WI38 (cell line): ENCODE measurements around the gene KCTD17.
"Not testable (repeated sequence)": the region's sequence is repeated elsewhere in the genome, so short reads cannot be mapped to it uniquely, and the experiment has no call there.

Experiments used
- H3K4me3 ChIP-seq: 2 replicates; pipeline ENCODE4 v1.5.1; 2011; ENCODE audit warnings: low read depth, mild to moderate bottlenecking, control low read depth, low read length
- CTCF ChIP-seq: IDR thresholded peaks from 2 replicates; pipeline ENCODE4 v1.5.1; 2012; ENCODE audit warnings: low read depth, mild to moderate bottlenecking, control low read depth, low read length

Gene KCTD17

GRCh38 chr22:37069319-37069718 is 17.8 kb downstream of the KCTD17 start:
- no peak for TF ChIP-seq CTCF
- H3K4me3 ChIP-seq, result no peak overlapping the region

GRCh38 chr22:37069719-37070118 is 18.2 kb downstream of the KCTD17 start:
- TF ChIP-seq CTCF, result no peak
- H3K4me3 ChIP-seq, result no peak overlapping the region

- no peak overlapping the region for H3K4me3 ChIP-seq
- no peak for TF ChIP-seq CTCF
Observed at GRCh38 chr22:37070334-37070733, 18.8 kb downstream of the KCTD17 start.

- no peak for TF ChIP-seq CTCF
- H3K4me3 ChIP-seq, result no peak overlapping the region
Observed at GRCh38 chr22:37070744-37071143, 19.2 kb downstream of the KCTD17 start.

GRCh38 chr22:37071850-37072592 is 20.5 kb downstream of the KCTD17 start:
- not testable (repeated sequence) for H3K4me3 ChIP-seq

- no peak overlapping the region for H3K4me3 ChIP-seq
- no peak for TF ChIP-seq CTCF
Observed at GRCh38 chr22:37072673-37073072, 21.1 kb downstream of the KCTD17 start.

- TF ChIP-seq CTCF, result no peak
Observed at GRCh38 chr22:37074537-37074936, 23.0 kb downstream of the KCTD17 start.

GRCh38 chr22:37075046-37075445 is 23.5 kb downstream of the KCTD17 start:
- TF ChIP-seq CTCF, result no peak
- no peak overlapping the region for H3K4me3 ChIP-seq

More at GRCh38 chr22:37074537-37074936, 23.0 kb downstream of the KCTD17 start:
- no peak overlapping the region for H3K4me3 ChIP-seq
